IPS-NIHi11 (cell line): Measurements from ENCODE around the gene EPYC.

Experiments
- DNase-seq: peaks from one replicate; pipeline ENCODE4 v3.0.0; 2012; ENCODE audit warnings: mixed read lengths, low spot score

Gene EPYC

GRCh38 chr12:91004872-91005271 is at the start of gene EPYC:
Gene EPYC, minus strand, starts transcription at chr12:91004972. Its CDS starts 2,407 bp downstream, at chr12:91002565.
- no peak for DNase-seq

- DNase-seq = no peak
Observed at GRCh38 chr12:91053951-91054715, 49.4 kb upstream of the EPYC start.

GRCh38 chr12:91052026-91052425 is 47.3 kb upstream of the EPYC start:
- no peak for DNase-seq

- no peak for DNase-seq
Observed at GRCh38 chr12:91044586-91044985, 39.8 kb upstream of the EPYC start.

GRCh38 chr12:91043408-91043807 is 38.6 kb upstream of the EPYC start:
- no peak for DNase-seq

- DNase-seq = no peak
Observed at GRCh38 chr12:91040096-91040755, 35.5 kb upstream of the EPYC start.

GRCh38 chr12:91037276-91037675 is 32.5 kb upstream of the EPYC start:
- DNase-seq = no peak

- DNase-seq = no peak
Observed at GRCh38 chr12:91033251-91033650, 28.5 kb upstream of the EPYC start.

- no peak for DNase-seq
Observed at GRCh38 chr12:91023326-91024004, 18.7 kb upstream of the EPYC start.

- DNase-seq = no peak
Observed at GRCh38 chr12:91021076-91021475, 16.3 kb upstream of the EPYC start.

- no peak for DNase-seq
Observed at GRCh38 chr12:91019455-91019854, 14.7 kb upstream of the EPYC start.

GRCh38 chr12:91017511-91018263 is 12.9 kb upstream of the EPYC start:
- no peak for DNase-seq

- no peak for DNase-seq
Observed at GRCh38 chr12:91017043-91017442, 12.3 kb upstream of the EPYC start.

- no peak for DNase-seq
Observed at GRCh38 chr12:91009319-91009950, 4.7 kb upstream of the EPYC start.

- DNase-seq = no peak
Observed at GRCh38 chr12:91007531-91008290, 2.9 kb upstream of the EPYC start.

- DNase-seq = no peak
Observed at GRCh38 chr12:91003737-91004136, 1.0 kb downstream of the EPYC start.

GRCh38 chr12:91001306-91001705 is 3.5 kb downstream of the EPYC start:
- DNase-seq = no peak

- no peak for DNase-seq
Observed at GRCh38 chr12:90999966-91000365, 4.8 kb downstream of the EPYC start.

GRCh38 chr12:90999527-90999926 is 5.2 kb downstream of the EPYC start:
- no peak for DNase-seq

GRCh38 chr12:90995010-90995409 is 9.8 kb downstream of the EPYC start:
- no peak for DNase-seq

GRCh38 chr12:90991952-90992465 is 12.8 kb downstream of the EPYC start:
- no peak for DNase-seq
